CD14-positive monocyte (primary cell): ENCODE data around the gene POLR2B. TPM values are rescaled to one million over a fixed set of nuclear protein-coding genes. Genes with fewer than 3 reads are reported as not detected.

Source experiments
- DNase-seq, 3 donors: peaks; one replicate each; pipeline ENCODE4 v3.0.0-alpha.2; 2011 to 2022
- H2AFZ ChIP-seq: 2 replicates; pipeline ENCODE4 v1.6.0; 2012; ENCODE audit warnings: mild to moderate bottlenecking, low read depth, low read length, inconsistent platforms; ENCODE audit not compliant: insufficient read depth, poor library complexity, severe bottlenecking
- H3K27ac ChIP-seq, 2 donors: 1 replicate in 1 of 2; 2 replicates in 1 of 2; pipeline ENCODE4 v1.5.1; 2012 to 2013; ENCODE audit warnings: low read length in 2 of 2, control low read depth in 1 of 2, inconsistent platforms in 1 of 2, low read depth in 1 of 2, mild to moderate bottlenecking in 1 of 2
- H3K27me3 ChIP-seq, 2 donors: one replicate each; pipeline versions ENCODE4 v1.6.0 to v1.6.1; 2011 to 2013; ENCODE audit warnings: low read length in 2 of 2; ENCODE audit not compliant: control insufficient read depth in 2 of 2, insufficient read depth in 2 of 2
- H3K36me3 ChIP-seq, 2 donors: replicated peaks in 1 of 2; 1 replicate in 1 of 2; 2 replicates in 1 of 2; pipeline versions ENCODE4 v1.5.1 to v1.6.1; 2012 to 2013; ENCODE audit warnings: low read length in 2 of 2, control low read depth in 1 of 2, inconsistent platforms in 1 of 2, mild to moderate bottlenecking in 1 of 2; ENCODE audit not compliant: insufficient read depth in 2 of 2, control insufficient read depth in 1 of 2
- H3K4me1 ChIP-seq, 2 donors: 1 replicate in 1 of 2; 2 replicates in 1 of 2; pipeline versions ENCODE4 v1.5.1 to v1.6.1; 2012 to 2013; ENCODE audit warnings: low read length in 2 of 2, control low read depth in 1 of 2, inconsistent platforms in 1 of 2, mild to moderate bottlenecking in 1 of 2, moderate library complexity in 1 of 2; ENCODE audit not compliant: insufficient read depth in 2 of 2, control insufficient read depth in 1 of 2
- H3K4me2 ChIP-seq: replicated peaks from 2 replicates; pipeline ENCODE3; 2012; ENCODE audit warnings: low read length, moderate library complexity, mild to moderate bottlenecking; ENCODE audit not compliant: poor library complexity, severe bottlenecking; ENCODE audit errors: extremely low read depth
- H3K4me3 ChIP-seq, 3 experiments: fragments of 200-600 bp in 1 of 3; sonication (generic) in 1 of 3; replicated peaks in 1 of 3; 1 replicate in 2 of 3; 2 replicates in 1 of 3; pipeline ENCODE4 v1.5.1; 2011 to 2013; ENCODE audit warnings: low read length in 3 of 3, mild to moderate bottlenecking in 3 of 3, control low read depth in 2 of 3, low read depth in 2 of 3, inconsistent platforms in 1 of 3, moderate library complexity in 1 of 3
- H3K79me2 ChIP-seq: 2 replicates; pipeline ENCODE4 v1.6.0; 2012; ENCODE audit warnings: mild to moderate bottlenecking, control low read depth, inconsistent platforms, low read length, moderate library complexity; ENCODE audit not compliant: insufficient read depth
- H3K9ac ChIP-seq: 2 replicates; pipeline ENCODE4 v1.6.0; 2017; ENCODE audit warnings: low read length, mild to moderate bottlenecking; ENCODE audit not compliant: insufficient read depth, poor library complexity, severe bottlenecking
- H3K9me3 ChIP-seq, 2 donors: replicated peaks in 1 of 2; 1 replicate in 1 of 2; 2 replicates in 1 of 2; pipeline versions ENCODE4 v1.5.1 to v1.6.1; 2012 to 2013; ENCODE audit warnings: low read length in 2 of 2, control low read depth in 1 of 2; ENCODE audit not compliant: control insufficient read depth in 1 of 2, insufficient read depth in 1 of 2
- H4K20me1 ChIP-seq: 2 replicates; pipeline ENCODE4 v1.6.0; 2012; ENCODE audit warnings: mild to moderate bottlenecking, low read length, control low read depth, moderate library complexity; ENCODE audit not compliant: insufficient read depth
- H3K27ac Mint-ChIP-seq, 7 donors: one replicate each; pipeline ENCODE4 v1.8.0; 2020; ENCODE audit warnings: mild to moderate bottlenecking in 7 of 7, mixed read lengths in 7 of 7, moderate library complexity in 6 of 7, inconsistent platforms in 2 of 7
- H3K27me3 Mint-ChIP-seq, 3 donors: one replicate each; pipeline ENCODE4 v1.8.0; 2021 to 2022; ENCODE audit warnings: low read depth in 3 of 3, mild to moderate bottlenecking in 3 of 3, mixed read lengths in 3 of 3, moderate library complexity in 3 of 3, inconsistent platforms in 1 of 3
- H3K36me3 Mint-ChIP-seq, 2 donors: one replicate each; pipeline ENCODE4 v1.8.0; 2020; ENCODE audit warnings: mixed read lengths in 2 of 2, inconsistent platforms in 1 of 2, mild to moderate bottlenecking in 1 of 2
- H3K4me1 Mint-ChIP-seq: one replicate; pipeline ENCODE4 v1.8.0; 2020; ENCODE audit warnings: mild to moderate bottlenecking, mixed read lengths
- H3K4me3 Mint-ChIP-seq, 2 donors: one replicate each; pipeline ENCODE4 v1.8.0; 2020; ENCODE audit warnings: mild to moderate bottlenecking in 2 of 2, mixed read lengths in 2 of 2, moderate library complexity in 1 of 2
- H3K9me3 Mint-ChIP-seq, 7 donors: one replicate each; pipeline ENCODE4 v1.8.0; 2020 to 2022; ENCODE audit warnings: mixed read lengths in 7 of 7, mild to moderate bottlenecking in 6 of 7, moderate library complexity in 6 of 7, inconsistent platforms in 2 of 7
- CTCF ChIP-seq: fragments of 200-600 bp; IDR thresholded peaks from one replicate; pipeline ENCODE4 v1.8.0; 2022; ENCODE audit warnings: antibody characterized with exemption, mild to moderate bottlenecking
- whole genome bisulfite sequencing: methylation state at CpG from one replicate; pipeline ENCODE4 v1.1.5; 2013; ENCODE audit warnings: missing lambda C conversion rate; ENCODE audit not compliant: insufficient coverage; 5-methylcytosine and 5-hydroxymethylcytosine counted together
- intact Hi-C, 2 donors: fragments of 100-400 bp; cut with micrococcal nuclease; formaldehyde crosslinking; loops; one replicate each; pipeline versions ENCODE4 v1.15.0 to v1.15.1; 2023
- polyA plus RNA-seq, 3 donors: library from polyadenylated mRNA; depleted of rRNA in 1 of 3; unstranded in 2 of 3; stranded (reverse) in 1 of 3; fragments of 300-500 nt in 2 of 3; fragments of >200 nt in 1 of 3; fragmentation: Illumina TruSeq in 2 of 3; gene quantifications; 1 replicate in 2 of 3; 2 replicates in 1 of 3; pipeline ENCODE4 v1.2.3, GENCODE V29; 2012 to 2021

Gene POLR2B
- polyA plus RNA-seq, 3 donors = 29.0 to 42.1 (median 36.1) TPM

GRCh38 chr4:56961107-56961500 lies 17.6 kb upstream of the POLR2B start:
- Histone ChIP-seq H3K27me3 (no peaks in the 10 kb centered on the region), H4K20me1 (no peaks in the 10 kb centered on the region), H3K79me2 (no peaks in the 10 kb centered on the region), H3K36me3 (peaks cover 36 to 43% of the 10 kb centered on the region in 2 donors), H3K4me3 (no peak overlapping the region), H3K4me2 (no peak overlapping the region), H3K27ac (no peak overlapping the region), H3K4me1 (peaks cover 11 to 16% of the 10 kb centered on the region in 2 donors), H2AFZ (no peak overlapping the region), H3K9me3 (no peaks in the 10 kb centered on the region), H3K9ac (no peak overlapping the region)
- no peak overlapping the region for H3K4me3 Mint-ChIP-seq
- peaks cover 15% of the 10 kb centered on the region for H3K4me1 Mint-ChIP-seq
- peaks cover 32 to 43% of the 10 kb centered on the region in 2 donors for H3K36me3 Mint-ChIP-seq
- no peaks in the 10 kb centered on the region for H3K27me3 Mint-ChIP-seq
- no peaks in the 10 kb centered on the region for H3K9me3 Mint-ChIP-seq
- WGBS = no CpG with 5 or more reads among the region's 2 CpGs
- H3K27ac Mint-ChIP-seq = no peak overlapping the region
- intact Hi-C loops = no loop called here
- no peak for TF ChIP-seq CTCF
- DNase-seq = no peak

GRCh38 chr4:56971383-56971782 lies 7.3 kb upstream of the POLR2B start:
- peaks cover 40% of the 10 kb centered on the region for H3K79me2 ChIP-seq
- peak overlapping the region in 1 of 7 donors; percentile 13 for H3K27ac Mint-ChIP-seq
- peaks cover 70 to 81% of the 10 kb centered on the region in 2 donors for H3K36me3 ChIP-seq

More at GRCh38 chr4:56971383-56971782, 7.3 kb upstream of the POLR2B start:
- peaks cover 68 to 82% of the 10 kb centered on the region in 2 donors for H3K36me3 Mint-ChIP-seq
- TF ChIP-seq CTCF = no peak
- Histone ChIP-seq H3K27me3 (no peaks in the 10 kb centered on the region), H2AFZ (no peak overlapping the region), H3K9ac (no peak overlapping the region), H3K4me2 (no peak overlapping the region), H4K20me1 (peaks cover 24% of the 10 kb centered on the region), H3K4me3 (no peak overlapping the region), H3K9me3 (peaks cover 4 to 14% of the 10 kb centered on the region in 2 donors), H3K27ac (no peak overlapping the region), H3K4me1 (peaks cover 16 to 18% of the 10 kb centered on the region in 2 donors)
- H3K27me3 Mint-ChIP-seq = peaks cover 0 to 1% (median 0%) of the 10 kb centered on the region in 3 donors
- 100% methylated on average over 2 of the region's 2 CpGs for WGBS
- intact Hi-C loops = no loop called here
- no peak for DNase-seq
- peaks cover 0 to 9% (median 3%) of the 10 kb centered on the region in 7 donors for H3K9me3 Mint-ChIP-seq
- no peak overlapping the region for H3K4me3 Mint-ChIP-seq
- peaks cover 14% of the 10 kb centered on the region for H3K4me1 Mint-ChIP-seq
